Measurements from ENCODE around the gene BDNF. TPM values are rescaled to one million over a fixed set of nuclear protein-coding genes. Genes with fewer than 3 reads are reported as not detected.

Gene BDNF
- total RNA-seq, 2 donors from 2014 or later: 0.33 TPM; not detected in 1

DNA sequence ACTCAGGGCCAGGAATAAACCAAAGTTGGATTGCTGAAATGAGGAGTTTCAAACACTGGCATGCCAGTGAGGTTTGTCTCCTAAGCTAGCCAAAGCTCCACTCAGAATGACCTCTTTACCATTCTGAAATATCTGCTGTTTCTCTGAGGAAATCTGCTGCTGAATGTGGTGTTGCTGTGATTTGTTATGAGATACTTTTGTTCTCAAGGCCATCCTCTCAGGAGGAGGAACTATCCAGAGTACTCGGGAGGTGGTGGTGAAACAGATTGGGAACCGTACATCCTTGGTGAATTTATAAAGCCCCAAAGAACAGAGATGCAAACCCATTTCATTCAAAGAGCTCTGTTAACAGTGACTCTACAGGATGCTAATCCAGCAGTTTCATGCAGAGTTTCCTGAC, 50.5 kb downstream of the BDNF start:
- no peaks in the 10 kb centered on the region for H3K9me3 ChIP-seq (ENCODE audit: control insufficient read depth, low read length)
- H3K27me3 ChIP-seq (ENCODE audit: control insufficient read depth, insufficient read depth, low read length, poor library complexity, severe bottlenecking): no peaks in the 10 kb centered on the region
- no peak overlapping the region for H3K27ac Mint-ChIP-seq
- H3K9ac ChIP-seq (ENCODE audit: extremely low read depth, low read length, poor library complexity, severe bottlenecking): no peak overlapping the region
- 67% methylated on average over 2 of the region's 2 CpGs; no CpG with 5 or more reads in 1 of the 2 experiments for WGBS, 2 experiments (ENCODE audit: insufficient coverage in 1 of 2, insufficient read length in 1 of 2)
- no peak overlapping the region for H3K4me3 ChIP-seq (ENCODE audit: low read length)
- H3K36me3 ChIP-seq (ENCODE audit: control insufficient read depth, insufficient read depth, low read length): no peaks in the 10 kb centered on the region
- no peaks in the 10 kb centered on the region for H3K4me1 ChIP-seq (ENCODE audit: control insufficient read depth, insufficient read depth, low read length)
- H3K9me3 Mint-ChIP-seq: no peaks in the 10 kb centered on the region
- DNase-seq: no peak
- no peaks in the 10 kb centered on the region for H3K27me3 Mint-ChIP-seq (ENCODE audit: insufficient read depth)
- H3K4me3 Mint-ChIP-seq: no peak overlapping the region
- H3K27ac ChIP-seq (ENCODE audit: low read depth, low read length): no peak overlapping the region
- no peaks in the 10 kb centered on the region for H3K36me3 Mint-ChIP-seq (ENCODE audit: low read depth)
- TF ChIP-seq, protein P1, sequence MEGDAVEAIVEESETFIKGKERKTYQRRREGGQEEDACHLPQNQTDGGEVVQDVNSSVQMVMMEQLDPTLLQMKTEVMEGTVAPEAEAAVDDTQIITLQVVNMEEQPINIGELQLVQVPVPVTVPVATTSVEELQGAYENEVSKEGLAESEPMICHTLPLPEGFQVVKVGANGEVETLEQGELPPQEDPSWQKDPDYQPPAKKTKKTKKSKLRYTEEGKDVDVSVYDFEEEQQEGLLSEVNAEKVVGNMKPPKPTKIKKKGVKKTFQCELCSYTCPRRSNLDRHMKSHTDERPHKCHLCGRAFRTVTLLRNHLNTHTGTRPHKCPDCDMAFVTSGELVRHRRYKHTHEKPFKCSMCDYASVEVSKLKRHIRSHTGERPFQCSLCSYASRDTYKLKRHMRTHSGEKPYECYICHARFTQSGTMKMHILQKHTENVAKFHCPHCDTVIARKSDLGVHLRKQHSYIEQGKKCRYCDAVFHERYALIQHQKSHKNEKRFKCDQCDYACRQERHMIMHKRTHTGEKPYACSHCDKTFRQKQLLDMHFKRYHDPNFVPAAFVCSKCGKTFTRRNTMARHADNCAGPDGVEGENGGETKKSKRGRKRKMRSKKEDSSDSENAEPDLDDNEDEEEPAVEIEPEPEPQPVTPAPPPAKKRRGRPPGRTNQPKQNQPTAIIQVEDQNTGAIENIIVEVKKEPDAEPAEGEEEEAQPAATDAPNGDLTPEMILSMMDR (conservative IDR thresholded peaks at IDR 0.05): no peak
- H3K4me1 Mint-ChIP-seq: peaks cover 8% of the 10 kb centered on the region

DNA sequence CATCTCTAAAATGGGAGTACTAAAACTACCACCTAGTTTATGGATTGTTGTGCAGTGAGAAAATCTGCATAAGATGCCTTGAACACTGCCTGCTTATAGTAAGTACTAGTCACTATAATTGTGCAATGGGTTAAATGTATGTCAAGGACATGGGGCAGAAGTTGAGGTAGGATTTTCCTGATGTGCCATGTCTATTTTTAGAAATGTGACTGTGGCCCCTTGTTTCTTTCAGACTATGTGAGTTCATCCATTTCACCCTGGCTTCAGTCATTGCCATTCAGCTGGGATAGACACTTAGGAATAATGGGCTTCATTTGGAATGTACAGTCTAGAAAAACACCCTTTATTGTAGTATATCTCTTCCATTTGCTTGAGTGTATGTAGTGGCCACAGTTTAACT, 51.4 kb downstream of the BDNF start:
- Mint-ChIP-seq H3K4me3 (no peak overlapping the region), H3K4me1 (peaks cover 8% of the 10 kb centered on the region), H3K9me3 (no peaks in the 10 kb centered on the region), H3K27ac (no peak overlapping the region), H3K27me3 (ENCODE audit: insufficient read depth) (no peaks in the 10 kb centered on the region), H3K36me3 (ENCODE audit: low read depth) (no peaks in the 10 kb centered on the region)
- no peak overlapping the region for H3K27ac ChIP-seq (ENCODE audit: low read depth, low read length)
- H3K4me1 ChIP-seq (ENCODE audit: control insufficient read depth, insufficient read depth, low read length): no peaks in the 10 kb centered on the region
- H3K4me3 ChIP-seq (ENCODE audit: low read length): no peak overlapping the region
- H3K9me3 ChIP-seq (ENCODE audit: control insufficient read depth, low read length): no peaks in the 10 kb centered on the region
- H3K36me3 ChIP-seq (ENCODE audit: control insufficient read depth, insufficient read depth, low read length): no peaks in the 10 kb centered on the region
- TF ChIP-seq, protein P1 (conservative IDR thresholded peaks at IDR 0.05): no peak
- H3K9ac ChIP-seq (ENCODE audit: extremely low read depth, low read length, poor library complexity, severe bottlenecking): no peak overlapping the region
- H3K27me3 ChIP-seq (ENCODE audit: control insufficient read depth, insufficient read depth, low read length, poor library complexity, severe bottlenecking): no peaks in the 10 kb centered on the region
- DNase-seq: no peak

DNA sequence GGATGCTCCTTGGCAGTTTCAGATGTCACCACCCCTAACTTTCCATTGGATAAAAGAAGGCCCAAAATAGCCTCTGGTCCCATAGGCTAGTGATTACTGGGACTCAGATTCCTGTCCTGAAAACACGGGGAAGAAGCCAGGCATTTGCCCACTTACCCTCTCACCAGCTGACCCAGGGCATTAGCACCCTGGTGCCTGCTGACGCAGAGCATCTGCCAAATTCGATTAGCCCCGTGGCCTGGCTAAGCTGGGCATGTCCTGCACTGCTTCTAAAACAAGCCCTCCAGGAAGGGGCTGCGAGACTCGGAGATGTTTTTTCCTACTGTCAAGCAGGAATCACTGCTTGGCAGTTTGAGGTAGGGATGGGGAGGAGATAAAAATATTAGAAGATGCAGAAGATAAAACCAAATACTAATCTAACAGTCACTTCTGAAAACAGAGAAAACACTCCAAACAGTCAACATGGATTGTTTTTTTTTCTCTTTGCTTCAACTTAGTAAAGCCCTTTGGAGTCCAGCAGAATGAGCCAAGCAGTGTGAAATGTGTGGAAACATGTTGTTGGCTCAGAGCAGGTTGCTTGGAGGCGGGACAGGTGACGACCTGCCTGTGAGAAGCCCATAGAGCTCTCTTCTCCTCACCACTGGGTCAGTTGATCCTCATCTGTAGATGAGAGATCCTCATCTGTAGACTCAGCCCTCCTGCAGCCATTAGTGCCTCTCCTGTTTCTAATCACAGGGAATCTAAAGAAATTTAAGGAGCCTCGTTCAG, 54.0 kb downstream of the BDNF start:
- no peaks in the 10 kb centered on the region for H3K36me3 ChIP-seq (ENCODE audit: control insufficient read depth, insufficient read depth, low read length)
- TF ChIP-seq, protein P1 (conservative IDR thresholded peaks at IDR 0.05): no peak
- H3K9ac ChIP-seq (ENCODE audit: extremely low read depth, low read length, poor library complexity, severe bottlenecking): no peak overlapping the region
- H3K4me1 ChIP-seq (ENCODE audit: control insufficient read depth, insufficient read depth, low read length): no peaks in the 10 kb centered on the region
- H3K4me3 Mint-ChIP-seq: no peak overlapping the region
- H3K27ac ChIP-seq (ENCODE audit: low read depth, low read length): no peak overlapping the region
- no peaks in the 10 kb centered on the region for H3K27me3 ChIP-seq (ENCODE audit: control insufficient read depth, insufficient read depth, low read length, poor library complexity, severe bottlenecking)
- WGBS, 2 experiments (ENCODE audit: insufficient coverage in 1 of 2, insufficient read length in 1 of 2): 92 to 93% methylated on average over 5 to 9 of the region's 9 CpGs
- DNase-seq: peak; percentile 39
- no peak overlapping the region for H3K27ac Mint-ChIP-seq
- H3K27me3 Mint-ChIP-seq (ENCODE audit: insufficient read depth): no peaks in the 10 kb centered on the region
- H3K36me3 Mint-ChIP-seq (ENCODE audit: low read depth): no peaks in the 10 kb centered on the region
- H3K9me3 Mint-ChIP-seq: no peaks in the 10 kb centered on the region
- H3K9me3 ChIP-seq (ENCODE audit: control insufficient read depth, low read length): no peaks in the 10 kb centered on the region
- no peak overlapping the region for H3K4me3 ChIP-seq (ENCODE audit: low read length)
- peaks cover 2% of the 10 kb centered on the region for H3K4me1 Mint-ChIP-seq
